Activated CD4-positive, alpha-beta memory T cell treated with anti-CD3 and anti-CD28 coated beads, Interleukin-2, amount 10 ng/mL, durations not matched to agents 7 days and 5 days (primary cell): ENCODE data around the gene KLK11. TPM values are rescaled to one million over a fixed set of nuclear protein-coding genes. Genes with fewer than 3 reads are reported as not detected.

Experiments used
- CTCF ChIA-PET: fragments of 350-600 bp; sonication (Branson Sonifier 250); formaldehyde crosslinking; loops from one replicate; lab custom pipeline; 2021; ENCODE audit warnings: antibody characterized with exemption, inconsistent platforms; lab: Charles Lee
- POLR2A ChIA-PET: fragments of 350-600 bp; sonication (Branson Sonifier 250); formaldehyde crosslinking; loops from one replicate; lab custom pipeline; 2021; ENCODE audit warnings: antibody characterized with exemption; lab: Charles Lee
- DNase-seq: peaks from one replicate; pipeline ENCODE4 v3.0.0-alpha.2; 2020
- H3K27ac Mint-ChIP-seq: one replicate; pipeline ENCODE4 v1.8.0; 2021; ENCODE audit warnings: mild to moderate bottlenecking, mixed read lengths
- H3K27me3 Mint-ChIP-seq: one replicate; pipeline ENCODE4 v1.8.0; 2021; ENCODE audit warnings: mixed read lengths
- H3K36me3 Mint-ChIP-seq: one replicate; pipeline ENCODE4 v1.8.0; 2021; ENCODE audit warnings: low read depth, mixed read lengths
- H3K4me1 Mint-ChIP-seq: one replicate; pipeline ENCODE4 v1.8.0; 2021; ENCODE audit warnings: mixed read lengths
- H3K4me3 Mint-ChIP-seq: one replicate; pipeline ENCODE4 v1.8.0; 2021; ENCODE audit warnings: mild to moderate bottlenecking, mixed read lengths
- H3K9me3 Mint-ChIP-seq: one replicate; pipeline ENCODE4 v1.8.0; 2021; ENCODE audit warnings: mixed read lengths
- total RNA-seq, 2 experiments: library from RNA; stranded (reverse); gene quantifications; one replicate each; pipeline ENCODE4 v1.2.3, GENCODE V29; 2021

The KLK11 gene
- total RNA-seq, 2 experiments from 2014 or later: not detected

DNA sequence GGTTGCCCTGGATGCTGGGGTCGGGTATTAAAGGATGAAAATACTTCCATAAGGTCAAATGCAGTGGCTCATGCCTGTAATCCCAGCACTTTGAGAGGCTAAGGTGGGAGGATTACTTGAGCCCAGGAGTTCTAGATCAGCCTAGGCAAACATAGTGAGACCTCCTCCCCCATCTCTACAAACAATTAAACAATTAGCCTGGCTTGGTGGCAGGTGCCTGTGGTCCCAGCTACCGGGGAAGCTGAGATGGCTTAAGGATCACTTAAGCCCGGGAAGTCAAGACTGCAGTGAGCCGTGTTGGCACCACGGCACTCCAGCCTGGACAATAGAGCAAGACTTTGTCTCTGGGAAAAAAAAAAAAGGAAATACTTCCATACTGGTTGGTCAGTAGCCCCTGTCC, 1.5 kb downstream of the KLK11 start:
- Mint-ChIP-seq H3K36me3 (no peaks in the 10 kb centered on the region), H3K27me3 (peaks cover 16% of the 10 kb centered on the region), H3K4me3 (no peak overlapping the region), H3K9me3 (no peaks in the 10 kb centered on the region), H3K4me1 (peaks cover under 1% of the 10 kb centered on the region), H3K27ac (no peak overlapping the region)
- DNase-seq: no peak
- ChIA-PET POLR2A (no interaction called here), CTCF (no interaction called here)

DNA sequence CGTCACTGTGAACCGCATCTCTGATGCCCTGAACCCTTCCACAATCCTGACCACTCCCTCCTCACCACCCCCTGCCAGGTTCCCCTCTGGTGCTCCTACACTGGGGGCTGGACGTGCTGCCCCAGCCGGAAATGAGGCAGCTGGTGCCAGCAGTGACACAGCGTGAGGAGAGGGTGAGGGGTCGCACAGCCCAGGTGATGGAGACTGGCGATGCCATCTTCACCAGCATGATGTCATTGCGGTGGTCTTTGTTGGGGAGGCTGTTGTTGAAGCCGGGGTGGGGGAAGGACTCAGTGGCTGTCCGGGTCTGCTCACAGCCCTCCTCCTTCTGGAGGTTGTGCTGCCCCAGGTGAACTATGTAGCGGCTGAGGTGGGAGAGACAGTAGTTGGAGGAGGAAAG, 2.5 kb downstream of the KLK11 start:
- ChIA-PET POLR2A (no interaction called here), CTCF (no interaction called here)
- peaks cover 5% of the 10 kb centered on the region for H3K4me1 Mint-ChIP-seq
- H3K27me3 Mint-ChIP-seq: peaks cover 22% of the 10 kb centered on the region
- no peak overlapping the region for H3K4me3 Mint-ChIP-seq
- H3K9me3 Mint-ChIP-seq: no peaks in the 10 kb centered on the region
- no peaks in the 10 kb centered on the region for H3K36me3 Mint-ChIP-seq
- H3K27ac Mint-ChIP-seq: no peak overlapping the region
- DNase-seq: no peak

DNA sequence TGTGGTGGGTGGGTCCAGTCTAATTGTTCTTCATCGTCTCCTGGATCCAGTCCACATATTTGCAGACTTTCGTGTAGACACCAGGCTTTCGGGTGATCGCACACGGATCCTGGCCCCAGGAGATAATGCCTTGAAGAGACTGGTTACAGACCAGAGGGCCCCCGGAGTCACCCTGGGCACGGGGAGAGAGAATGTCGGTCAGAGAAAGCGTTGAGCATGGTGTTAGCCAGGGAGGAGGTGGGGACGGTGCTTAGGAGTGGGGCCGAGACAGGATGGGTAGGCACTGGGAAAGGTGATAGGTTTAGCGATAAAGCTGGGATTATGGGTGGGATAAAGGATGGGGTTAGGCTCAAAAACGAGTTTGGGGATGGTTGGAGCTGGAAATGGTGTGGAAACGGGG, 3.9 kb downstream of the KLK11 start:
- ChIA-PET CTCF (no interaction called here), POLR2A (no interaction called here)
- H3K4me3 Mint-ChIP-seq: no peak overlapping the region
- no peaks in the 10 kb centered on the region for H3K9me3 Mint-ChIP-seq
- DNase-seq: no peak
- peaks cover 12% of the 10 kb centered on the region for H3K4me1 Mint-ChIP-seq
- peaks cover 2% of the 10 kb centered on the region for H3K36me3 Mint-ChIP-seq
- no peak overlapping the region for H3K27ac Mint-ChIP-seq
- H3K27me3 Mint-ChIP-seq: peaks cover 31% of the 10 kb centered on the region

DNA sequence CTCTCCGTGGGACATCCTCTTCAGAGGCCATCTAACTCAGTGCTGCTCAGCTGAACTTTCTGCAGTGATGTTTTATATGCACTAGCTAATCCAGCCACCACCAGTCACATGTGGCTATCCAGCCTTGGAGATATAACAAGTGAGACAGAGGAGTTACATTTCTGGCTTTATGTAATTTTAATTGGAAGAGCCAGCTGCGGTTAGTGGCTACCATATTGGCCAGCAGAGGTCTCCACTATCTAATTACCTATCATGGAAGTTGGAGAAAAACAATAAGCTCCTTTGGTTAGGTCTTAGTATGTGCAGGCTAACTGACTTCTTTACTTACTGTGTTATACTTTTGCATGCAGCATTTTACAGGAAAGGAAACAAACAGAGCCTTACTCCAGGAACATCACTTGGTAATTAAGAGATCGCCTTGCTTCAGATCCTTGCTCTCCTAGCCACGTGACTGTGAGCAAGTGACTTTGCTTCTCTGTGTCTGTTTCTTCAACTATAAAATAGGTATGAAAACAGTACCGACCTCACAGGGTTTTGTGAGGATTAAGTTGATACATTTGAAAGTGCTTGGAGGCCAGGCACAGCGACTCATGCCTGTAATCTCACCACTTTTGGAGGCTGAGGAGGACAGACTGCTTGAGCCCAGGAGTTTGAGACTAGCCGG, 5.3 kb downstream of the KLK11 start:
- peaks cover 17% of the 10 kb centered on the region for H3K4me1 Mint-ChIP-seq

GRCh38 chr19:51019544-51019925, 6.9 kb downstream of the KLK11 start, which contains the start of gene KLK10:
KLK10 (minus strand) TSS chr19:51019709; CDS start chr19:51019130, 579 bp downstream.
- ChIA-PET POLR2A (no interaction called here), CTCF (no interaction called here)
- Mint-ChIP-seq H3K9me3 (no peaks in the 10 kb centered on the region), H3K4me3 (no peak within 1 kb of the TSS), H3K27me3 (peaks cover 48% of the 10 kb centered on the region), H3K27ac (no peak within 1 kb of the TSS), H3K36me3 (peaks cover 2% of the 10 kb centered on the region), H3K4me1 (peaks cover 22% of the 10 kb centered on the region)
- DNase-seq: no peak

More for the DNA sequence above, 5.3 kb downstream of the KLK11 start:
- ChIA-PET POLR2A (no interaction called here), CTCF (interaction anchor here (0.8 to 1.1 kb wide), 5 partner anchors 75 to 137 kb away, joined by 3 to 7 read pairs (median 3); no protein-coding TSS in a partner anchor)
- Mint-ChIP-seq H3K27ac (no peak overlapping the region), H3K27me3 (peaks cover 39% of the 10 kb centered on the region), H3K9me3 (no peaks in the 10 kb centered on the region), H3K36me3 (peaks cover 2% of the 10 kb centered on the region), H3K4me3 (no peak overlapping the region)
- no peak for DNase-seq

DNA sequence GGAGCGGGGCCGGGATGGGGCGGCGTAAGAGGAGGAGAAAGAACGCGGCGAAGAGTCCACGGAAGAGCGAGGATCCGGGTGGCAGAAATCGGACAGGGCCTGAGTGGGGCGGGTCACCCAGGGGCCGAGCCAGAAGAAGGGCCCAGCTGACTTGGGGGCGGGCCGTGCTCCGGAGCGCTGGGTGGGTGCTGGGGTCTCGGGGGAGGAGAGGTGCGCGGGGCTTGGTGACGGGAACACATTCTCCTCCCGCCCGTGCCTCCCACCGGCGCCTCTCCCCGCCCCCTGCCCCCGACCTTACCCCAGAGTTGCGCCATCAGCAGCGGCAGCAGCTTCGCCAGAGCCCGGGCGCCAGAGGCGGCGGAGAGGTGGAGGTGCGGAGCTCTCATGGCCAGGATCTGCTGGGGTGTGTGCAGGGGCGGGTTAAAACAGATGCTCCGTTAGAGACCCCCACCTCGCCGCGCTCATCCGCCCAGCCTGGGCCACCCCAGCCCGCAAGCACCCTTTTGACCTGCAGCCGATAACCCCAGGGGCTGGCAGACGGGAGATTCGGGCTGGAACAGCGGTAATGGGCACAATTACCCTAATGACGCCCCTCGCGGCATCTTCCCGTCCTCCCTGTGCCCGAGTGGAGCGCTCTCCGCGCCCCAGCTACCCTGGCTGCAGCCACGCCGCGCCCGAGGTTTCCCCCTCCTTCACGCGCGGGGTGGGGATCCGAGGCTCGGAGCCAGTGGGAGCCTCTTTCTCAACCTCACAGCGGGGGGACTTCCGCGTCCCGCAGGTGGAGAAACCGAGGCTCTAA, 7.5 kb downstream of the KLK11 start:
- peaks cover 26% of the 10 kb centered on the region for H3K4me1 Mint-ChIP-seq
- ChIA-PET POLR2A (no interaction called here), CTCF (no interaction called here)
- H3K27me3 Mint-ChIP-seq: peaks cover 53% of the 10 kb centered on the region
- no peak for DNase-seq
- H3K36me3 Mint-ChIP-seq: peaks cover 2% of the 10 kb centered on the region
- no peak overlapping the region for H3K4me3 Mint-ChIP-seq
- H3K9me3 Mint-ChIP-seq: no peaks in the 10 kb centered on the region
- no peak overlapping the region for H3K27ac Mint-ChIP-seq

DNA sequence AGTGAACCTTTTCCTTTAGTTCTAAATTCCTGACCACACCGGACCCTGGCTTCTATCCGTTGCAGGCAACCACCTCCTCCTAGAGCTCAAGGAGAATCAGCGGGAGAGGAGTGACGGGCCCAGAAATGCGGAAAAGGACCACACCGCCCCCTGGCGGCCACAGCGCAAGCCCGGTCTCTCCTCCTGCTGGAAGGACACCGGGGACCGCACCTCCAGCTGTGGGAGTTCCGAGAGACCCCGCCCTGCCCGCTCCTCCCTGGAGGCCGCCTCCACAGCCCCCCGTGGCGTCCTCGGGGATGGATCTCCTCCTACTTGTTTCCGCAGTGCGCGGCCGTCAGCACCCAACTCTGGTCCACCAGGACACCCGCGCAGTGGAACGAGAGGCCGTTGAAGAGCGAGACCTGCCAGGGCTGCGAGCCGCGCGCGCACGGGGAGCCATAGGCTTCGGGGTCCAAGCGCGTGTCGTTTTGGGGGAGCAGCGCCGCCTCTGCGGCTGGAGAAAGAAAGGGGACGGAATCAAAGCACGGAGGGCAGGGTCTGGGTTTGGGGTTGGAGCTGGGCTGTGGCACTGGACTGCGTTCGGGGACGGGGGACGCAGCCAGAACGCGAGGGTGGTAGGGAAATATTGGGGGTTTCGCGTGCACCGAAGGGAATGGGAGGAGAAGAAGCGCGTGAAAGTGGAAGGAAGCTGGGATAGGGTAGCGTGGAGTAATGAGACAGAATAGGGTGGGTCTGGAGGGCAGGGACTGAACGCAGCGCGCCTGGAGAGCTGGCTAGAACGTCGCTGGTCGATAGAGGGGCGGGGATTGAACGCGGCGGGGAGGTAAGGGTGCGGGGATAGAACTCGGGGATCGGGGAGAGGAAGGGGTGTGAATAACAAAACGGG, 9.4 kb downstream of the KLK11 start:
- ChIA-PET CTCF (interaction anchor here (1.0 to 1.6 kb wide), 2 partner anchors 80 to 95 kb away, joined by 3 to 4 read pairs; no protein-coding TSS in a partner anchor), POLR2A (no interaction called here)
- Mint-ChIP-seq H3K9me3 (no peaks in the 10 kb centered on the region), H3K27ac (no peak overlapping the region), H3K36me3 (peaks cover 2% of the 10 kb centered on the region), H3K4me1 (peaks cover 29% of the 10 kb centered on the region), H3K27me3 (peaks cover 53% of the 10 kb centered on the region), H3K4me3 (no peak overlapping the region)
- no peak for DNase-seq

- Mint-ChIP-seq H3K36me3 (peaks cover 2% of the 10 kb centered on the region), H3K9me3 (no peaks in the 10 kb centered on the region), H3K4me1 (peaks cover 29% of the 10 kb centered on the region), H3K4me3 (no peak overlapping the region), H3K27ac (no peak overlapping the region), H3K27me3 (peaks cover 53% of the 10 kb centered on the region)
- ChIA-PET POLR2A (no interaction called here), CTCF (interaction anchor here (1.6 kb wide), 1 partner anchor 81 kb away, joined by 4 read pairs; no protein-coding TSS in a partner anchor)
- DNase-seq: no peak
These were observed 10.6 kb downstream of the KLK11 start for GRCh38 chr19:51015691-51016267.

DNA sequence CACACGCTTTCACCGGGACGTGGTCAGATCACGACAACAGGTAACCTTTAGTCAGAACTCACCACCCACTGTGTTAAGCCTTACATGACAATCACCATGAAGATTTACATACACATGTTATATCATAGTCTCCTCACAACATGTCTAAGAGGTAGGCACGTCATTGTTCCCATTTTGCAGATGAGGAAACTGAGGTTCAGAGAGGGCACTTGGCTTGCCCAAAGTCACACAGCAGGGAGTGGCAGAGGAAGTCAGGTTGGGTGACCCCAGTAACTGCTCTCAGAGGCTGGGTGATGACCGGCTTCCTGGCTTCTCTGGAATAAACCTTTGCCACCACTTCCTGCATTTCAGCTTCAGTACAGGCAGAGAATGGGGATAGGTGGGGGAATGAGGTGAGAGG, 12.2 kb downstream of the KLK11 start:
- Mint-ChIP-seq H3K9me3 (no peaks in the 10 kb centered on the region), H3K4me3 (no peak overlapping the region), H3K36me3 (peaks cover 2% of the 10 kb centered on the region), H3K4me1 (peaks cover 25% of the 10 kb centered on the region), H3K27ac (no peak overlapping the region), H3K27me3 (peaks cover 50% of the 10 kb centered on the region)
- ChIA-PET POLR2A (no interaction called here), CTCF (no interaction called here)
- no peak for DNase-seq

DNA sequence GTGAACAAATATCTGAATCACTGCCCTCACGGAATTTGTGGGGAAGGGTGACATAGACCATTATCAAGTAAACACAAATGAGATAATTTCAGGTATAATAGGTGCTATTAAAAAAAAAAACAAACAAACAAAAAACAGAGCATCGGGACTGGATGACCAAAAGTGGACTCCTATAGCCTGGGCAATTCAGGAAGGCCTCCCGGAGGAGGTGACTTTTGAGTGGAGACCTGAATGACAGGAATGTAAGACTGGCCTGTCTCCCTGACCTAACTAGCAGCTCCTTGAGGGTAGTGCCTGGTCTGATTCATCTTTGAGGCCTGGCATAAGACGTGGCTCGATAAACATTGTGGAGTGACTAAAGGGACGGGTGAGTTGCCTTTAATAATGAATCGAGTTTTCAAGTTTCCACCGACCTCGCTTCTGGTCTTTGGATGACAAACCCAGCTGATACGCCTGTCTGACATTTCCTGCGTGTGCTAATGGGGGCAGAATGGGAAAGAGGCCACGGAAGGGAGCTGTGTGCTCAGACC, 13.7 kb downstream of the KLK11 start:
- ChIA-PET CTCF (no interaction called here), POLR2A (no interaction called here)
- peaks cover 19% of the 10 kb centered on the region for H3K4me1 Mint-ChIP-seq
- DNase-seq: no peak
- peaks cover 40% of the 10 kb centered on the region for H3K27me3 Mint-ChIP-seq
- H3K27ac Mint-ChIP-seq: no peak overlapping the region
- H3K36me3 Mint-ChIP-seq: no peaks in the 10 kb centered on the region
- H3K9me3 Mint-ChIP-seq: no peaks in the 10 kb centered on the region
- H3K4me3 Mint-ChIP-seq: no peak overlapping the region

GRCh38 chr19:51010066-51010795, 16.2 kb downstream of the KLK11 start:
- Mint-ChIP-seq H3K4me1 (peaks cover 12% of the 10 kb centered on the region), H3K9me3 (no peaks in the 10 kb centered on the region), H3K27me3 (peaks cover 20% of the 10 kb centered on the region), H3K27ac (no peak overlapping the region), H3K36me3 (no peaks in the 10 kb centered on the region), H3K4me3 (no peak overlapping the region)
- no peak for DNase-seq
- POLR2A ChIA-PET: no interaction called here
- CTCF ChIA-PET: no interaction called here
